Sigmoid colon (tissue), 4 donors: ENCODE data around the gene HORMAD2.

ENCODE experiments used
- POLR2A ChIP-seq, 2 donors: fragments of 450-650 bp; IDR thresholded peaks; one replicate each; pipeline ENCODE4 v1.6.1; 2016; ENCODE audit warnings: antibody characterized with exemption in 2 of 2, mild to moderate bottlenecking in 2 of 2, moderate library complexity in 2 of 2
- POLR2AphosphoS5 ChIP-seq, 4 donors: sonication (generic); formaldehyde crosslinking; IDR thresholded peaks; one replicate each; pipeline ENCODE4 v1.6.1; 2017; ENCODE audit warnings: antibody characterized with exemption in 4 of 4
- TF ChIP-seq, protein P1 (sequence below), 4 experiments: fragments of 450-650 bp in 3 of 4; fragments of 200-600 bp in 1 of 4; IDR thresholded peaks; one replicate each; pipeline ENCODE4 v1.5.1; 2016 to 2019; ENCODE audit warnings: antibody characterized with exemption in 4 of 4, mild to moderate bottlenecking in 3 of 4, moderate library complexity in 2 of 4

DNA sequence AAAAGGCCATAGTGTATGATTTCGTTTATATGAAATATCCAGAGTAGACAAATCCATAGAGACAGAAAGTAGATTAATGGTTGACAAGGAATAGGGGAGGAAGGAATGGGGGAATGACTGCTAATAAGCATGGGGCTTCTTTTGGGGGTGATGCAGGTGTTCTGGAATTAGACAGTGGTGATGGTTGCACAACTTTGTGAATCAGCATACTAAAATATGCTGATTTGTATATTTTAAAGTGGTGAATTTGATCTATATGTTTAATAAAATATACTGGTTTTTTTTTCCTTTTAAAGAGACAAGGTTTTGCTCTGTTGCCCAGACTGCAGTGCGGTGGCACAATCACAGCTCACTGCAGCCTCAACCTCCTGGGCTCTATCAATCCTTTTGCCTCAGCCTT lies 6.5 kb upstream of the HORMAD2 start:
- TF ChIP-seq, protein P1, sequence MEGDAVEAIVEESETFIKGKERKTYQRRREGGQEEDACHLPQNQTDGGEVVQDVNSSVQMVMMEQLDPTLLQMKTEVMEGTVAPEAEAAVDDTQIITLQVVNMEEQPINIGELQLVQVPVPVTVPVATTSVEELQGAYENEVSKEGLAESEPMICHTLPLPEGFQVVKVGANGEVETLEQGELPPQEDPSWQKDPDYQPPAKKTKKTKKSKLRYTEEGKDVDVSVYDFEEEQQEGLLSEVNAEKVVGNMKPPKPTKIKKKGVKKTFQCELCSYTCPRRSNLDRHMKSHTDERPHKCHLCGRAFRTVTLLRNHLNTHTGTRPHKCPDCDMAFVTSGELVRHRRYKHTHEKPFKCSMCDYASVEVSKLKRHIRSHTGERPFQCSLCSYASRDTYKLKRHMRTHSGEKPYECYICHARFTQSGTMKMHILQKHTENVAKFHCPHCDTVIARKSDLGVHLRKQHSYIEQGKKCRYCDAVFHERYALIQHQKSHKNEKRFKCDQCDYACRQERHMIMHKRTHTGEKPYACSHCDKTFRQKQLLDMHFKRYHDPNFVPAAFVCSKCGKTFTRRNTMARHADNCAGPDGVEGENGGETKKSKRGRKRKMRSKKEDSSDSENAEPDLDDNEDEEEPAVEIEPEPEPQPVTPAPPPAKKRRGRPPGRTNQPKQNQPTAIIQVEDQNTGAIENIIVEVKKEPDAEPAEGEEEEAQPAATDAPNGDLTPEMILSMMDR (IDR thresholded peaks at IDR 0.05), result no peak
- TF ChIP-seq POLR2A (IDR thresholded peaks at IDR 0.05) (no peak), POLR2AphosphoS5 (IDR thresholded peaks at IDR 0.05) (no peak)
